Activated gamma-delta T cell treated with anti-CD3 and anti-CD28 coated beads, Interleukin-2, amount 50 U/mL, for 16 hours (primary cell): ENCODE results near the gene FGD4.

Experiments
- DNase-seq: peaks from one replicate; pipeline ENCODE4 v3.0.0-alpha.2; 2020; ENCODE audit warnings: low read depth

Gene FGD4

DNA sequence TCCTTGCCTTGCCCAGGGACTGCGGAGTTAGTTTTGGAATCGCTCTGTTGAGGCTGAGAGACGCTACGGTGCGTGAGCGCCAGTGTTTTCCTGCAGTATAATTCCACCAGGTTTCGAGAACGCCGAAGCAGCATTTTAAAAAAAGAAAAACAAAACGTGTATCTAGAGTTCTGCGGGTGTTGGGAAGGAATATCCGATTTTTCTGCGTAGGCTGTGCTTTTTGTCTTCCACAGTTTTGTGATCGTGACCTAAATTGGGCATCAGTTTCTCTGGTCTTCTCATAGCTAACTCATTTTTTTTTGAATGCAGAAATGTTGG lies 280.5 kb downstream of the FGD4 start:
- no peak for DNase-seq

DNA sequence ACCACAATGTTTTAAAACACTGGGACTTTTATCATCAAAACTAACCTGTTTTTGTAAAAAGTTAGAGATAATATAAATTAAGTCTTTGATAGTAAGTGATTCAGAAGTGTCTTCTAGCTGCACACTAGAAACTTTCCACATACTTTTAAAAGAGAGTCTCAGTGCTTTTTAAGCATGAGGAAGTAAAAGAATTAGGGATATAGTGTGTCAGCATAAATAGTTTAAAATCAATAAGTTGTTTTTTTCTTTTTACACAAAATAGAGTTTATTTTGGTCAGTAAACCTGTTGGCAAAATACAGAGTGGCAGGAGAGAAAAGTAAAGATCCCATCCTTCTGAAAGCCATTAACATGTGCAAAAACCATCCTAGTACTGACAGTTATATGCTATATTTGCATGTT lies 281.4 kb downstream of the FGD4 start:
- DNase-seq: no peak

- DNase-seq: no peak
Observed at GRCh38 chr12:32681272-32681671, 281.9 kb downstream of the FGD4 start.

GRCh38 chr12:32686340-32686739 lies 287.0 kb downstream of the FGD4 start:
- no peak for DNase-seq

DNA sequence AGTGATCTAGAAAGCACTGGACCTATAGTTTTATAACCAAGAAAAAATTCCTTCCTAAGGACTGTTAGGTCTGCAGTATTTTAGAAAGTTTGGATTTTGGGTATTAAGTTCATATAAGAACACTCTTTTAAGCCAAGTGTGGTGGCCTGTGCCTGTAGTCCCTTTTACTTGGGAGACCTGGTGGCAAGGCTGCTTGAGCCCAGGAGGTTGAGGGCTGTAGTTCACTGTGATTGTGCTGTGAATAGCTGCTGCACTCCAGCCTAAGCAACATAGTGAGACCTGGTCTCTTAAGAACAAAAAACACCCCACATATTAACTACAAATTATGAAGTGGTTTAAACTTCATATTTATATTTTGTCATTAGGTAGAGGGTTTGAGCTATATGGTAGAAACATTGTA lies 289.4 kb downstream of the FGD4 start:
- DNase-seq: no peak

- no peak for DNase-seq
Observed at GRCh38 chr12:32690927-32691326, 291.6 kb downstream of the FGD4 start.

GRCh38 chr12:32692358-32692757 lies 293.0 kb downstream of the FGD4 start:
- no peak for DNase-seq

GRCh38 chr12:32693036-32693435 lies 293.7 kb downstream of the FGD4 start:
- DNase-seq: no peak
